Stimulated activated CD8-positive, alpha-beta memory T cell treated with anti-CD3 and anti-CD28 coated beads, Interleukin-4, amount 100 ng/mL, for 48 hours (primary cell): ENCODE results near the gene ZBTB38.

Experiments
- DNase-seq: peaks from one replicate; pipeline ENCODE4 v3.0.0-alpha.2; 2020

The ZBTB38 gene

GRCh38 chr3:141388823-141389621 is 20.7 kb downstream of the ZBTB38 start:
- no peak for DNase-seq

- DNase-seq = no peak
Observed at GRCh38 chr3:141389703-141390102, 21.4 kb downstream of the ZBTB38 start.

GRCh38 chr3:141390747-141391146 is 22.4 kb downstream of the ZBTB38 start:
- DNase-seq = no peak

- no peak for DNase-seq
Observed at GRCh38 chr3:141391298-141391990, 23.1 kb downstream of the ZBTB38 start.

- DNase-seq = no peak
Observed at GRCh38 chr3:141391991-141392316, 23.6 kb downstream of the ZBTB38 start.

GRCh38 chr3:141392416-141392815 is 24.1 kb downstream of the ZBTB38 start:
- no peak for DNase-seq

GRCh38 chr3:141392897-141393734 is 24.8 kb downstream of the ZBTB38 start:
- no peak for DNase-seq

GRCh38 chr3:141393735-141394076 is 25.4 kb downstream of the ZBTB38 start:
- no peak for DNase-seq

- DNase-seq = no peak
Observed at GRCh38 chr3:141394560-141394959, 26.3 kb downstream of the ZBTB38 start.

GRCh38 chr3:141395005-141395589 is 26.8 kb downstream of the ZBTB38 start:
- DNase-seq = no peak

- DNase-seq = no peak
Observed at GRCh38 chr3:141397996-141398395, 29.7 kb downstream of the ZBTB38 start.

GRCh38 chr3:141399200-141399599 is 30.9 kb downstream of the ZBTB38 start:
- no peak for DNase-seq

- DNase-seq = no peak
Observed at GRCh38 chr3:141400073-141400971, 32.0 kb downstream of the ZBTB38 start.

GRCh38 chr3:141401095-141401494 is 32.8 kb downstream of the ZBTB38 start:
- no peak for DNase-seq

- peak; percentile 57 for DNase-seq
Observed at GRCh38 chr3:141401573-141402475, 33.5 kb downstream of the ZBTB38 start.

- DNase-seq = peak; percentile 58
Observed at GRCh38 chr3:141402476-141403171, 34.3 kb downstream of the ZBTB38 start.

- DNase-seq = no peak
Observed at GRCh38 chr3:141403576-141403975, 35.3 kb downstream of the ZBTB38 start.

GRCh38 chr3:141405025-141405424 is 36.7 kb downstream of the ZBTB38 start:
- DNase-seq = no peak

GRCh38 chr3:141405591-141405990 is 37.3 kb downstream of the ZBTB38 start:
- DNase-seq = no peak

- no peak for DNase-seq
Observed at GRCh38 chr3:141406265-141406664, 38.0 kb downstream of the ZBTB38 start.

GRCh38 chr3:141407047-141407446 is 38.7 kb downstream of the ZBTB38 start:
- no peak for DNase-seq
